GM12872 (cell line): ENCODE measurements around the gene GNRH2.

Experiments
- CTCF ChIP-seq: IDR thresholded peaks from 3 replicates; pipeline ENCODE4 v1.5.1; 2011; ENCODE audit warnings: low read depth, mild to moderate bottlenecking, low read length, moderate library complexity; ENCODE audit not compliant: insufficient read depth

GNRH2 gene

GRCh38 chr20:3013771-3014170, 29.7 kb upstream of the GNRH2 start:
- TF ChIP-seq CTCF: no peak

- no peak for TF ChIP-seq CTCF
These were observed 29.2 kb upstream of the GNRH2 start for GRCh38 chr20:3014179-3014578.

- no peak for TF ChIP-seq CTCF
These were observed 28.8 kb upstream of the GNRH2 start for GRCh38 chr20:3014662-3015061.

- TF ChIP-seq CTCF: no peak
These were observed 22.1 kb upstream of the GNRH2 start for GRCh38 chr20:3021327-3021726.

- no peak for TF ChIP-seq CTCF
These were observed 21.6 kb upstream of the GNRH2 start for GRCh38 chr20:3021777-3022176.

GRCh38 chr20:3027987-3028386, 15.4 kb upstream of the GNRH2 start:
- TF ChIP-seq CTCF: no peak

- no peak for TF ChIP-seq CTCF
These were observed 11.8 kb upstream of the GNRH2 start for GRCh38 chr20:3031524-3032147.

GRCh38 chr20:3032624-3033023, 10.8 kb upstream of the GNRH2 start:
- no peak for TF ChIP-seq CTCF
